Keratinocyte (primary cell): ENCODE data around the gene SBNO1. TPM values are rescaled to one million over a fixed set of nuclear protein-coding genes. Genes with fewer than 3 reads are reported as not detected.

ENCODE experiments used
- DNase-seq: peaks from one replicate; pipeline ENCODE4 v3.0.0-alpha.2; 2011; ENCODE audit warnings: low read depth, missing footprints, low spot score
- FAIRE-seq: peaks from 2 replicates; lab custom pipeline; 2011; peaks lifted over from hg19 to GRCh38; lab: Jason Lieb, UNC
- H2AFZ ChIP-seq: 2 replicates; pipeline ENCODE4 v1.6.0; 2012; ENCODE audit warnings: low read length, control low read depth, inconsistent platforms; ENCODE audit not compliant: control insufficient read depth
- H3K27ac ChIP-seq: 2 replicates; pipeline ENCODE4 v1.5.1; 2011; ENCODE audit warnings: low read length; ENCODE audit not compliant: control insufficient read depth, insufficient read depth
- H3K27me3 ChIP-seq: 3 replicates; pipeline ENCODE4 v1.6.0; 2011; ENCODE audit warnings: low read length; ENCODE audit not compliant: control insufficient read depth, insufficient read depth; ENCODE audit errors: extremely low read depth
- H3K36me3 ChIP-seq, 2 experiments: 2 replicates in 1 of 2; 3 replicates in 1 of 2; pipeline ENCODE4 v1.5.1; 2011; ENCODE audit warnings: low read length in 2 of 2, mild to moderate bottlenecking in 1 of 2; ENCODE audit not compliant: control insufficient read depth in 2 of 2, insufficient read depth in 2 of 2; ENCODE audit errors: extremely low read depth in 1 of 2
- H3K4me1 ChIP-seq: 3 replicates; pipeline ENCODE4 v1.5.1; 2011; ENCODE audit warnings: low read length; ENCODE audit not compliant: control insufficient read depth, insufficient read depth; ENCODE audit errors: extremely low read depth
- H3K4me2 ChIP-seq: 3 replicates; pipeline ENCODE4 v1.6.0; 2011; ENCODE audit warnings: low read depth, low read length; ENCODE audit not compliant: control insufficient read depth, insufficient read depth; ENCODE audit errors: extremely low read depth
- H3K4me3 ChIP-seq, 3 experiments: fragments of 200-600 bp in 1 of 3; sonication (generic) in 1 of 3; 2 replicates in 2 of 3; 3 replicates in 1 of 3; pipeline ENCODE4 v1.5.1; 2011 to 2016; ENCODE audit warnings: low read length in 3 of 3, mild to moderate bottlenecking in 3 of 3, control low read depth in 2 of 3, inconsistent platforms in 1 of 3, low read depth in 1 of 3, mixed read lengths in 1 of 3, mixed run types in 1 of 3, moderate library complexity in 1 of 3; ENCODE audit not compliant: control insufficient read depth in 2 of 3, insufficient read depth in 2 of 3; ENCODE audit errors: extremely low read depth in 1 of 3
- H3K79me2 ChIP-seq: 2 replicates; pipeline ENCODE4 v1.6.0; 2012; ENCODE audit warnings: low read length; ENCODE audit not compliant: control insufficient read depth, insufficient read depth
- H3K9ac ChIP-seq: 3 replicates; pipeline ENCODE4 v1.6.0; 2011; ENCODE audit warnings: low read length; ENCODE audit not compliant: control insufficient read depth, insufficient read depth; ENCODE audit errors: extremely low read depth
- H3K9me1 ChIP-seq: 3 replicates; pipeline ENCODE4 v1.6.0; 2011; ENCODE audit warnings: low read length; ENCODE audit not compliant: control insufficient read depth, insufficient read depth; ENCODE audit errors: extremely low read depth
- H3K9me3 ChIP-seq: 2 replicates; pipeline ENCODE4 v1.5.1; 2012; ENCODE audit warnings: low read depth, low read length; ENCODE audit not compliant: control insufficient read depth
- H4K20me1 ChIP-seq: 3 replicates; pipeline ENCODE4 v1.6.0; 2011; ENCODE audit warnings: low read length; ENCODE audit not compliant: control insufficient read depth, insufficient read depth; ENCODE audit errors: extremely low read depth
- EZH2 ChIP-seq: IDR thresholded peaks from one replicate; pipeline ENCODE4 v1.6.1; 2012; ENCODE audit warnings: inconsistent platforms, mild to moderate bottlenecking, low read length, moderate library complexity
- dilution Hi-C: fragments of 300-500 bp; cut with MboI; formaldehyde crosslinking; loops from one replicate; pipeline ENCODE4 v1.7.0; 2020; ENCODE audit warnings: low sequenced_read_pairs; ENCODE audit not compliant: extremely low pct_ligation_motif_present
- polyA plus RNA-seq, 5 experiments: library from polyadenylated mRNA; depleted of rRNA in 3 of 5; stranded (reverse) in 3 of 5; stranded (forward) in 1 of 5; unstranded in 1 of 5; fragments of >200 nt; gene quantifications; 1 replicate in 1 of 5; 2 replicates in 3 of 5; 3 replicates in 1 of 5; pipeline versions ENCODE4 v1.2.1 to v1.2.3, GENCODE V29; 2011 to 2012; ENCODE audit warnings: missing spikeins in 2 of 5, low read depth in 1 of 5, low replicate concordance in 1 of 5
- TF ChIP-seq, protein P1 (sequence below), 3 experiments: IDR thresholded peaks in 1 of 3; conservative IDR thresholded peaks in 1 of 3; optimal IDR thresholded peaks in 1 of 3; 2 replicates in 2 of 3; 3 replicates in 1 of 3; pipeline versions ENCODE3 to v1.5.1; 2011; ENCODE audit warnings: low read length in 3 of 3, mild to moderate bottlenecking in 3 of 3, moderate library complexity in 2 of 3, control low read depth in 1 of 3, inconsistent platforms in 1 of 3; ENCODE audit not compliant: insufficient read depth in 2 of 3; ENCODE audit errors: extremely low read depth in 1 of 3

SBNO1 gene
- polyA plus RNA-seq, 1 donor (not counting 4 experiments of a cell fraction or from before 2014, with no cell fraction given), result 18.4 TPM

DNA sequence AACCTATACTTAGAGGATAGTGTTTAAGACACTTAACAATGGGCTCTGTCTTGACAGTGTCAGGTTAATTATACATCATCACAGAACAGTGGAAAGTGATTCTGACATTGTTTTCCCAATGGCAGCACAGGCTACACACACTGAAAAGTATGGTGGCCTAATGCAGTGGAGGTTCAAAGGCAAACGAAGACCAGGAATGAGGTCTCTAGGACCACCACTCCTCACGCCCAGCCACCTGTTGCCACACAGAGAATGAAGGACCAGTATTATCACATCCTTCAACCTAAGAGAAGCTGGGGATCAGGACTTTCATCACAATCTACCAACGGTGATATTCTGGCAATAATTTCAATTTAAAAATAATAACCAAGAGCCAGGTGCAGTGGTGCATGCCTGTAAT lies 58.4 kb downstream of the SBNO1 start:
- Histone ChIP-seq H3K4me2 (no peak overlapping the region), H2AFZ (no peak overlapping the region), H3K27ac (no peak overlapping the region), H4K20me1 (no peaks in the 10 kb centered on the region), H3K36me3 (peaks cover 17 to 19% of the 10 kb centered on the region in 2 experiments), H3K9me3 (no peaks in the 10 kb centered on the region), H3K9ac (no peak overlapping the region), H3K9me1 (no peaks in the 10 kb centered on the region), H3K4me3 (no peak overlapping the region), H3K27me3 (no peaks in the 10 kb centered on the region), H3K4me1 (no peaks in the 10 kb centered on the region), H3K79me2 (no peaks in the 10 kb centered on the region)
- TF ChIP-seq, protein P1, sequence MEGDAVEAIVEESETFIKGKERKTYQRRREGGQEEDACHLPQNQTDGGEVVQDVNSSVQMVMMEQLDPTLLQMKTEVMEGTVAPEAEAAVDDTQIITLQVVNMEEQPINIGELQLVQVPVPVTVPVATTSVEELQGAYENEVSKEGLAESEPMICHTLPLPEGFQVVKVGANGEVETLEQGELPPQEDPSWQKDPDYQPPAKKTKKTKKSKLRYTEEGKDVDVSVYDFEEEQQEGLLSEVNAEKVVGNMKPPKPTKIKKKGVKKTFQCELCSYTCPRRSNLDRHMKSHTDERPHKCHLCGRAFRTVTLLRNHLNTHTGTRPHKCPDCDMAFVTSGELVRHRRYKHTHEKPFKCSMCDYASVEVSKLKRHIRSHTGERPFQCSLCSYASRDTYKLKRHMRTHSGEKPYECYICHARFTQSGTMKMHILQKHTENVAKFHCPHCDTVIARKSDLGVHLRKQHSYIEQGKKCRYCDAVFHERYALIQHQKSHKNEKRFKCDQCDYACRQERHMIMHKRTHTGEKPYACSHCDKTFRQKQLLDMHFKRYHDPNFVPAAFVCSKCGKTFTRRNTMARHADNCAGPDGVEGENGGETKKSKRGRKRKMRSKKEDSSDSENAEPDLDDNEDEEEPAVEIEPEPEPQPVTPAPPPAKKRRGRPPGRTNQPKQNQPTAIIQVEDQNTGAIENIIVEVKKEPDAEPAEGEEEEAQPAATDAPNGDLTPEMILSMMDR (optimal IDR thresholded peaks at IDR 0.05 in 1 of 3, IDR thresholded peaks at IDR 0.05 in 1 of 3, conservative IDR thresholded peaks at IDR 0.05 in 1 of 3; ENCODE audit: extremely low read depth in 1 of 3, insufficient read depth in 2 of 3, low read length in 3 of 3), result no peak
- dilution Hi-C loops, result no loop called here
- FAIRE-seq (no peak), DNase-seq (no peak)

DNA sequence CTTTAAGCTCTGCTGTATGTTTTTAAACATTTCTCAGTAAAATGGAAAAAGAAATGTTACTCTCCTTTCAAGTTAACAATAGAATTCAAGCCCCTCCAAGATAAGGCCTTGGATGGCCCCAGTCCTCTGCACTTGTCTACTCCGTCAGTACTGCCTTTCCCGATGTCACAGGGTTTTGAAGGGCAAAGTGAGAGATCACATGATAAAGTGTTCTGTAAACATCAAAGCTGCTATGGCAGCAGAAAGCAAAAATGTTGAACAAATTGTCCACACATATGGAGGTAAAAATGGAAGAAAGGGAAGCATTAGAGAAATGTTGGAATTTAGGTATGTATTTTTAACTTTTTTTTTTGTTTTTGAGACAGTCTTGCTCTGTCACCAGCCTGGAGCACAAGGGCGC lies 59.5 kb downstream of the SBNO1 start:
- dilution Hi-C loops, result no loop called here
- no peaks in the 10 kb centered on the region for H3K27me3 ChIP-seq
- no peaks in the 10 kb centered on the region for H3K9me3 ChIP-seq
- H2AFZ ChIP-seq, result no peak overlapping the region
- no peaks in the 10 kb centered on the region for H3K9me1 ChIP-seq
- H3K4me3 ChIP-seq, result no peak overlapping the region
- peaks cover 11 to 16% of the 10 kb centered on the region in 2 experiments for H3K36me3 ChIP-seq
- no peak for FAIRE-seq
- no peaks in the 10 kb centered on the region for H3K79me2 ChIP-seq
- no peaks in the 10 kb centered on the region for H4K20me1 ChIP-seq
- no peak overlapping the region for H3K9ac ChIP-seq
- no peak overlapping the region for H3K27ac ChIP-seq
- TF ChIP-seq EZH2, result no peak
- TF ChIP-seq, protein P1 (optimal IDR thresholded peaks at IDR 0.05 in 1 of 3, IDR thresholded peaks at IDR 0.05 in 1 of 3, conservative IDR thresholded peaks at IDR 0.05 in 1 of 3; ENCODE audit: extremely low read depth in 1 of 3, insufficient read depth in 2 of 3, low read length in 3 of 3), result no peak
- H3K4me1 ChIP-seq, result no peaks in the 10 kb centered on the region
- DNase-seq, result no peak
- no peak overlapping the region for H3K4me2 ChIP-seq
